ENCODE data around the gene ID1.
A peak's percentile ranks its signal among the peaks of the same experiment; 100 is the strongest.
"Not testable (repeated sequence)": the region's sequence is repeated elsewhere in the genome, so short reads cannot be mapped to it uniquely, and the experiment has no call there.

The ID1 gene

GRCh38 chr20:31576751-31577150, 28.3 kb upstream of the ID1 start:
- H3K4me1 ChIP-seq (ENCODE audit: control insufficient read depth in 1 of 2, insufficient read depth in 2 of 2, low read length in 2 of 2): peaks cover 4 to 7% of the 10 kb centered on the region in 2 donors
- H3K27me3 ChIP-seq (ENCODE audit: low read depth, low read length): no peaks in the 10 kb centered on the region
- no peak overlapping the region for H3K4me3 ChIP-seq (ENCODE audit: low read depth in 1 of 2, low read length in 2 of 2)
- no peak overlapping the region for H3K27ac ChIP-seq (ENCODE audit: low read length)
- no peaks in the 10 kb centered on the region for H3K9me3 ChIP-seq (ENCODE audit: control insufficient read depth in 1 of 2, low read length in 2 of 2)
- no peaks in the 10 kb centered on the region for H3K36me3 ChIP-seq (ENCODE audit: control insufficient read depth in 1 of 2, insufficient read depth in 2 of 2, low read length in 2 of 2)

DNA sequence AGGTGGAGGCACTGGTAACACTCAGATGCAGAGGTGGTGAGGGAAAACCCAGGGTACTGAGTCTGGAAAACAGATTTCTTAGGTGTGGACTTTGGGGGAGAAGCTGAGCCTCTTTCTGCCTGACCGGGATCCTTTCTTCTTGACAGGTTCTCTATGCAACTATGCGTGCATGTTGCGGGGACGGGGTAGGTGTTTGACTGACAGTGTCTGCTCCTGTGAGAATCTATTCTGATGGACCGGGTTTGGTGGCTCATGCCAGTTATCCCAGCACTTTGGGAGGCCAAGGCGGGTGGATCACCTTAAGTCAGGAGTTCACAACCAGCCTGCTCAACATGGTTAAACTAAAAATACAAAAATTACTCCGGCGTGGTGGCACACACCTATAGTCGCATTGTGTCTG, 27.9 kb upstream of the ID1 start:
- Histone ChIP-seq H3K4me1 (ENCODE audit: control insufficient read depth in 1 of 2, insufficient read depth in 2 of 2, low read length in 2 of 2) (peaks cover 4 to 6% of the 10 kb centered on the region in 2 donors), H3K27me3 (ENCODE audit: low read depth, low read length) (no peaks in the 10 kb centered on the region), H3K4me3 (ENCODE audit: low read depth in 1 of 2, low read length in 2 of 2) (no peak overlapping the region), H3K9me3 (ENCODE audit: control insufficient read depth in 1 of 2, low read length in 2 of 2) (no peaks in the 10 kb centered on the region), H3K27ac (ENCODE audit: low read length) (no peak overlapping the region), H3K36me3 (ENCODE audit: control insufficient read depth in 1 of 2, insufficient read depth in 2 of 2, low read length in 2 of 2) (no peaks in the 10 kb centered on the region)

- no peaks in the 10 kb centered on the region for H3K27me3 ChIP-seq (ENCODE audit: low read depth, low read length)
- H3K4me3 ChIP-seq (ENCODE audit: low read depth in 1 of 2, low read length in 2 of 2): no peak overlapping the region
- no peak overlapping the region for H3K27ac ChIP-seq (ENCODE audit: low read length)
- peaks cover 0 to 4% of the 10 kb centered on the region in 2 donors for H3K4me1 ChIP-seq (ENCODE audit: control insufficient read depth in 1 of 2, insufficient read depth in 2 of 2, low read length in 2 of 2)
- H3K36me3 ChIP-seq (ENCODE audit: control insufficient read depth in 1 of 2, insufficient read depth in 2 of 2, low read length in 2 of 2): no peaks in the 10 kb centered on the region
- H3K9me3 ChIP-seq (ENCODE audit: control insufficient read depth in 1 of 2, low read length in 2 of 2): no peaks in the 10 kb centered on the region
Observed at GRCh38 chr20:31578448-31579138, 26.5 kb upstream of the ID1 start.

DNA sequence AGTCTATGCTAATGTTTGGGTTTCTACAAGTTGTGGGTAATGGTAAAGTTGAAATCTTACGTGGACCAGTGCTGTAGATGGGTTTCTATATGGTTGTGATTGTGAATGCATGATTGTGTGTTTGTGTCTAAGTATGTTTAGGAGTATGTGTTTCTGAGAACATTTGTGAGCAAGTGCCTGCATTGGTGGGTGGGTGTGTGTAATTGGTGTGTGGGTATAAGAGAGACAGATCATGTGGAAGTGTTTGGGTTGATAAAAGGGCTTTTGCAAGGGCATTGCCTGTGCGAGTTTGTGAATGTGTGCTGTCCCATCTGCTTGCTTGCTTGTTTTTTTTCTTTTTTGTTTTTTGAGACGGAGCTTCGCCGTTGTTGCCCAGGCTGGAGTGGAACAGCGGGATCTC, 25.8 kb upstream of the ID1 start:
- no peak overlapping the region for H3K4me3 ChIP-seq (ENCODE audit: low read depth in 1 of 2, low read length in 2 of 2)
- no peaks in the 10 kb centered on the region for H3K4me1 ChIP-seq (ENCODE audit: control insufficient read depth in 1 of 2, insufficient read depth in 2 of 2, low read length in 2 of 2)
- H3K27me3 ChIP-seq (ENCODE audit: low read depth, low read length): no peaks in the 10 kb centered on the region
- H3K27ac ChIP-seq (ENCODE audit: low read length): no peak overlapping the region
- no peaks in the 10 kb centered on the region for H3K36me3 ChIP-seq (ENCODE audit: control insufficient read depth in 1 of 2, insufficient read depth in 2 of 2, low read length in 2 of 2)
- H3K9me3 ChIP-seq (ENCODE audit: control insufficient read depth in 1 of 2, low read length in 2 of 2): no peaks in the 10 kb centered on the region

DNA sequence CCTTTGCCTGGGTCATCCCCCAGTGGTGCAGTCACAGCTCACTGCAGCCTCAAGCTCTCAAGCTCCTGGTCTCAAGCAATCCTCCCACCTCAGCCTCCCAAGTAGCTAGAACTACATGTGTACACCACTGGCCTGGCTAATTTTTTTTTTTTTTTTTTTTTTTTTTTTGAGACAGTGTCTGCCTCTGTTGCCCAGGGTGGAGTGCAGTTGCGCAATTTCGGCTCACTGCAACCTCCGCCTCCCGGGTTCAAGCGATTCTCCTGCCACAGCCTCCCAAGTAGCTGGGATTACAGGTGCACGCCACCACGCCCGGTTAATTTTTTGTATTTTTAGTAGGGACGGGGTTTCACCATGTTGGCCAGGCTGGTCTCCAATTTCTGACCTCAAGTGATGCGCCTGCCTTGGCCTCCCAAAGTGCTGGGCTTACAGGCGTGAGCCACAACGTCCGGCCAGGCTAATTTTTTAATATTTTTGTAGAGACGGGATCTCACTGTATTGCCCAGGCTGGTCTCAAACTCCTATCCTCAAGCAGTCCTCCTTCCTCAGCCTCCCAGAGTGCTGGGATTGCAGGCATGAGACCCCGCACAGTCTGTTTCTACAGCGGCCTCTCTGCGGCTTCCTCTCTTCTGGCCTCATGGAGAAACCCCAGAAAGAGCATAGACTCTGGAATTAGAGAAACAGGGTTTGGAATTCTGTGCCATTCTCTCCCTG, 25.0 kb upstream of the ID1 start:
- H3K4me1 ChIP-seq (ENCODE audit: control insufficient read depth in 1 of 2, insufficient read depth in 2 of 2, low read length in 2 of 2); H3K9me3 ChIP-seq (ENCODE audit: control insufficient read depth in 1 of 2, low read length in 2 of 2); H3K36me3 ChIP-seq (ENCODE audit: control insufficient read depth in 1 of 2, insufficient read depth in 2 of 2, low read length in 2 of 2); H3K27me3 ChIP-seq (ENCODE audit: low read depth, low read length); H3K4me3 ChIP-seq (ENCODE audit: low read depth in 1 of 2, low read length in 2 of 2); H3K27ac ChIP-seq (ENCODE audit: low read length): not testable (repeated sequence)

- no peaks in the 10 kb centered on the region for H3K4me1 ChIP-seq (ENCODE audit: control insufficient read depth in 1 of 2, insufficient read depth in 2 of 2, low read length in 2 of 2)
- H3K27me3 ChIP-seq (ENCODE audit: low read depth, low read length): no peaks in the 10 kb centered on the region
- H3K4me3 ChIP-seq (ENCODE audit: low read depth in 1 of 2, low read length in 2 of 2): no peak overlapping the region
- no peaks in the 10 kb centered on the region for H3K36me3 ChIP-seq (ENCODE audit: control insufficient read depth in 1 of 2, insufficient read depth in 2 of 2, low read length in 2 of 2)
- no peak overlapping the region for H3K27ac ChIP-seq (ENCODE audit: low read length)
- no peaks in the 10 kb centered on the region for H3K9me3 ChIP-seq (ENCODE audit: control insufficient read depth in 1 of 2, low read length in 2 of 2)
Observed at GRCh38 chr20:31580706-31581105, 24.4 kb upstream of the ID1 start.

GRCh38 chr20:31581391-31581790, 23.7 kb upstream of the ID1 start:
- no peaks in the 10 kb centered on the region for H3K9me3 ChIP-seq (ENCODE audit: control insufficient read depth in 1 of 2, low read length in 2 of 2)
- no peaks in the 10 kb centered on the region for H3K36me3 ChIP-seq (ENCODE audit: control insufficient read depth in 1 of 2, insufficient read depth in 2 of 2, low read length in 2 of 2)
- no peaks in the 10 kb centered on the region for H3K4me1 ChIP-seq (ENCODE audit: control insufficient read depth in 1 of 2, insufficient read depth in 2 of 2, low read length in 2 of 2)

DNA sequence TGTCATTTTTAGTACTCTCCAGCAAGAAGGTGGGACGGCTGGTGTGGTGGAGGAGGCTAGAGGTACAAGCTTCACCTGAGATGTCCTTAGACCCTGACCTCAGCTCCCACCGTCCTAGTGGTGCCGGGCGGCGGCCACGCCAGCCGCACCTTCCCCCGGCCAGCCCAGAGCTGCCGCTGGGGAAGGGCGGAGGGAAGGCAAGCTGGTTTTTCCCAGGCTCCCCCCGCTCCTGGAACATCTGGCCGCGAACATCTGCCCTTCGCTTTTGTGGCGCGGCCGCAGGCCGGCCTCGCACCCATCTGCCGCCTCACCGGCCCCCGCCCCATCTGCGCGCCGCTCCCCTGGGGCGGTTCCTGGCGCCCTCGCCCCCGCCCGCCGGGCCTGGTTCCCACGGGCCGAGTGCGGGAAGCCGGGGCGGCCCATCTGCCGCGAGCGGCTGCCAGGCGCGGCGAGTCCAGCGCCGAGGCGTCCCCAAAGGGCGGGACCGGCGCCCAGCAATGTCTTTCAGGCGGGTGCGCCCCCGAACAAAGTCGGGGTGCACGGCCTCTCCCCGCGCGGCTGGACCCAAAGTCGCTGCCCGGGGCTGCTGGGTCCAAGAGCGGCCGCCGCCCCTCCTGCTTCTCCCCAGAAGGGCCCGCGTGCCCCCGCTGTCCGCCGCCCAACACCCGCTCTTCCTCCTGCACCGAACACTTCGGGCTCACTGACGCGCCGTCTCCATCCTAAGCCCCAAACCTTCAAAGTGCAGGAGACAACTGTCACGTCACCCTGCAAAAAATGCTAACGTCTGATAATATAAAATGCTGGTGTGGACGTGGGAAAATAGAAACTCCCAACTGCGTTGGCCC, 17.3 kb upstream of the ID1 start:
- Histone ChIP-seq H3K27me3 (ENCODE audit: low read depth, low read length) (no peaks in the 10 kb centered on the region), H3K4me3 (ENCODE audit: low read depth in 1 of 2, low read length in 2 of 2) (peak overlapping the region; percentile 50 to 59), H3K36me3 (ENCODE audit: control insufficient read depth in 1 of 2, insufficient read depth in 2 of 2, low read length in 2 of 2) (no peaks in the 10 kb centered on the region), H3K9me3 (ENCODE audit: control insufficient read depth in 1 of 2, low read length in 2 of 2) (no peaks in the 10 kb centered on the region), H3K4me1 (ENCODE audit: control insufficient read depth in 1 of 2, insufficient read depth in 2 of 2, low read length in 2 of 2) (peaks cover 0 to 5% of the 10 kb centered on the region in 2 donors), H3K27ac (ENCODE audit: low read length) (no peak overlapping the region)

More at GRCh38 chr20:31581391-31581790, 23.7 kb upstream of the ID1 start:
- H3K27ac ChIP-seq (ENCODE audit: low read length): no peak overlapping the region
- no peaks in the 10 kb centered on the region for H3K27me3 ChIP-seq (ENCODE audit: low read depth, low read length)
- H3K4me3 ChIP-seq (ENCODE audit: low read depth in 1 of 2, low read length in 2 of 2): no peak overlapping the region

DNA sequence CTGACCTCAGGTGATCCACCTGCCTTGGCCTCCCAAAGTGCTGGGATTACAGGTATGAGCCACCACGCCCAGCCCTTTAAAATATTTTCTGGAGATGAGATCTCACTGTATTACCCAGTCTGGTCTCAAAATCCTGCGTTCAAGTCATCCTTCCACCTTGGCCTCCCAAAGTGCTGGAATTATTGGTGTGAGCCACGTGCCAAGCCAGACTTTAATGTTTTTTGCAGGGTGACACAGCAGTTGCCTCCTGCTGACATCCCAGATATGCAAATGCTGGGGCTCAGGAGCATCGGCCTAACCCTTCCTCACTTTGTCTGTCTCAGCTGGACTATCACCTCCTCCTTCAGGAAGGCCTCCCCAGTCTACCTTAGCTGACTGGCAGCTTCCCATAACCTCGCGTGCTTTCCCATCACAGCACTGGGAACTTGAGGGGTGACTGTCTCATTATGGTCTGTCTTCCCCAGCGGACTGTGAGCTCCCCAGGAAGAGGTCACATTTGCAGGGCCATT, 14.3 kb upstream of the ID1 start:
- H3K4me3 ChIP-seq (ENCODE audit: low read depth in 1 of 2, low read length in 2 of 2): no peak overlapping the region
- no peaks in the 10 kb centered on the region for H3K36me3 ChIP-seq (ENCODE audit: control insufficient read depth in 1 of 2, insufficient read depth in 2 of 2, low read length in 2 of 2)
- peaks cover 0 to 5% of the 10 kb centered on the region in 2 donors for H3K4me1 ChIP-seq (ENCODE audit: control insufficient read depth in 1 of 2, insufficient read depth in 2 of 2, low read length in 2 of 2)
- no peaks in the 10 kb centered on the region for H3K27me3 ChIP-seq (ENCODE audit: low read depth, low read length)
- H3K27ac ChIP-seq (ENCODE audit: low read length): no peak overlapping the region
- H3K9me3 ChIP-seq (ENCODE audit: control insufficient read depth in 1 of 2, low read length in 2 of 2): no peaks in the 10 kb centered on the region

DNA sequence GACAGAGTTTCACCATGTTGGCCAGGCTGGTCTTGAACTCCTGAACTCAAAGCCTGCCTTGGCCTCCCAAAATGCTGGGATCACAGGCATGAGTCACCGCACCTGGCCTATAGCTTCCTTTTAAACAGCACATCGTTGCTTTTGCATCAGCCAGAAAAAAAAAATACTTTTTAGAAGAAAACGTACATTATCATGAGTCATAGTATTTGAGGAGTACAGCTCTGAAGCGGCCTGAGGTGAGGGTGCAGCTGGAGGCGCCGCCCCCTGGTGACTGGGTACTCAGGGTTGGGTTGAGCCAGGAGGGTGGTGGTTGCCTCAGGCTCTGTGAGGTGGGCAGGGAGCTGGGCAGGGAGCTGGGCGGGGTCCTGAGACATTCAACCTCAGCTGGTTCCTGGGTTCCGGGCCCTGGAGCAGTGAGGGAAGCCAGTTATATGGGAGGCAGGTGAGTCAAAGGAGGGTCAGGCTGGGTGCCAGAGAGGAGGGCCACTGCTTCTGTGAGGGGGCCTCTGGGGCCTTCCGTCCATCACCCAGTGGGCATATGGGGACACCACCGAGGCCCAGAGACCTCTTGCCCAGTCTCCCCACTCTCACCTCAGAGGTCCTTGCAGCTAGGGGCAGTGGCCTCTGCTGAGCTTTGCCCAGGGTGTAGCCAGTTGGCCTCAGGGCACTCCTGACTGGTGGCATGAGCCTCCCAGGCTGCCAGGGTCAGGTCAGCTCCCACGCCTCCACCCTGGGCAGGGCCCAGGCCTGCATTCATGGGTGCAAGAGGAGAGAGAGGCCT, 11.7 kb upstream of the ID1 start:
- H3K27me3 ChIP-seq (ENCODE audit: low read depth, low read length): no peaks in the 10 kb centered on the region
- H3K9me3 ChIP-seq (ENCODE audit: control insufficient read depth in 1 of 2, low read length in 2 of 2): no peaks in the 10 kb centered on the region
- peaks cover 0 to 3% of the 10 kb centered on the region in 2 donors for H3K4me1 ChIP-seq (ENCODE audit: control insufficient read depth in 1 of 2, insufficient read depth in 2 of 2, low read length in 2 of 2)
- H3K4me3 ChIP-seq (ENCODE audit: low read depth in 1 of 2, low read length in 2 of 2): no peak overlapping the region
- peak overlapping the region; percentile 40 for H3K27ac ChIP-seq (ENCODE audit: low read length)
- no peaks in the 10 kb centered on the region for H3K36me3 ChIP-seq (ENCODE audit: control insufficient read depth in 1 of 2, insufficient read depth in 2 of 2, low read length in 2 of 2)

Measured in muscle layer of duodenum (tissue), 2 donors.